Stimulated activated CD8-positive, alpha-beta memory T cell treated with anti-CD3 and anti-CD28 coated beads, Interleukin-7, amount 100 ng/mL, for 4 hours (primary cell): Measurements from ENCODE around the gene PAWR.
"Not testable (repeated sequence)": the region's sequence is repeated elsewhere in the genome, so short reads cannot be mapped to it uniquely, and the experiment has no call there.

Experiments used
- DNase-seq, 2 donors: peaks; one replicate each; pipeline ENCODE4 v3.0.0-alpha.2; 2020; ENCODE audit warnings: low read depth in 2 of 2

PAWR gene

GRCh38 chr12:79592865-79593264, 97.9 kb downstream of the PAWR start:
- DNase-seq, result no peak

- DNase-seq, result no peak
These were observed 98.8 kb downstream of the PAWR start for GRCh38 chr12:79591988-79592387.

- no peak for DNase-seq
These were observed 100.0 kb downstream of the PAWR start for GRCh38 chr12:79590751-79591150.

GRCh38 chr12:79587368-79587767, 103.4 kb downstream of the PAWR start:
- no peak for DNase-seq

GRCh38 chr12:79585147-79585546, 105.6 kb downstream of the PAWR start:
- no peak for DNase-seq

GRCh38 chr12:79573820-79574219, 116.9 kb downstream of the PAWR start:
- DNase-seq, result no peak

- no peak for DNase-seq
These were observed 121.1 kb downstream of the PAWR start for GRCh38 chr12:79569679-79570078.

- DNase-seq, result no peak
These were observed 123.6 kb downstream of the PAWR start for GRCh38 chr12:79567175-79567563.

- DNase-seq, result no peak
These were observed 124.2 kb downstream of the PAWR start for GRCh38 chr12:79566452-79567174.

GRCh38 chr12:79564727-79565350, 125.9 kb downstream of the PAWR start:
- DNase-seq, result not testable (repeated sequence)

- DNase-seq, result no peak
These were observed 127.6 kb downstream of the PAWR start for GRCh38 chr12:79563021-79563740.

GRCh38 chr12:79561401-79562132, 129.2 kb downstream of the PAWR start:
- DNase-seq, result no peak

GRCh38 chr12:79560225-79560889, 130.4 kb downstream of the PAWR start:
- no peak for DNase-seq

- DNase-seq, result no peak
These were observed 131.2 kb downstream of the PAWR start for GRCh38 chr12:79559591-79559990.

- DNase-seq, result no peak
These were observed 131.8 kb downstream of the PAWR start for GRCh38 chr12:79558924-79559469.

GRCh38 chr12:79557690-79558315, 133.0 kb downstream of the PAWR start:
- no peak for DNase-seq

- DNase-seq, result no peak
These were observed 135.5 kb downstream of the PAWR start for GRCh38 chr12:79555028-79555925.

- no peak for DNase-seq
These were observed 136.7 kb downstream of the PAWR start for GRCh38 chr12:79553863-79554574.

GRCh38 chr12:79552192-79552591, 138.6 kb downstream of the PAWR start:
- DNase-seq, result no peak
